Body of pancreas (tissue), 4 donors: ENCODE results near the gene ADPGK. TPM values are rescaled to one million over a fixed set of nuclear protein-coding genes. Genes with fewer than 3 reads are reported as not detected.
A peak's percentile ranks its signal among the peaks of the same experiment; 100 is the strongest.

Experiments used
- ATAC-seq: fragments of 150-250 bp; one replicate; pipeline ENCODE4 v1.9.1; 2016
- DNase-seq, 4 donors: peaks; one replicate each; pipeline ENCODE4 v3.0.0-alpha.2; 2019
- H3K27ac ChIP-seq, 4 donors: fragments of 200-600 bp; sonication (generic); 1 replicate in 3 of 4; 2 replicates in 1 of 4; pipeline versions ENCODE4 v1.5.1 to v1.6.1; 2016 to 2019; ENCODE audit warnings: mild to moderate bottlenecking in 1 of 4, mixed read lengths in 1 of 4, moderate library complexity in 1 of 4
- H3K27me3 ChIP-seq, 2 donors: fragments of 200-600 bp; sonication (generic); one replicate each; pipeline ENCODE4 v1.6.0; 2016; ENCODE audit warnings: mild to moderate bottlenecking in 1 of 2
- H3K36me3 ChIP-seq, 2 donors: fragments of 200-600 bp; sonication (generic); replicated peaks in 1 of 2; 2 replicates each; pipeline ENCODE4 v1.5.1; 2016; ENCODE audit warnings: low read depth in 2 of 2; ENCODE audit not compliant: insufficient read depth in 1 of 2
- H3K4me1 ChIP-seq: fragments of 200-600 bp; sonication (generic); one replicate; pipeline ENCODE4 v1.6.0; 2016
- H3K4me3 ChIP-seq, 2 donors: fragments of 200-600 bp; sonication (generic); 1 replicate in 1 of 2; 2 replicates in 1 of 2; pipeline ENCODE4 v1.5.1; 2016 to 2019
- H3K9me3 ChIP-seq, 3 donors: fragments of 200-600 bp; sonication (generic); 1 replicate in 2 of 3; 2 replicates in 1 of 3; pipeline ENCODE4 v1.5.1; 2016
- POLR2A ChIP-seq, 3 donors: fragments of 450-650 bp; IDR thresholded peaks; one replicate each; pipeline ENCODE4 v1.6.1; 2016; ENCODE audit warnings: antibody characterized with exemption in 3 of 3, mild to moderate bottlenecking in 2 of 3
- WGBS, 2 donors: methylation state at CpG; one replicate each; pipeline ENCODE4 v1.1.5; 2017; 5-methylcytosine and 5-hydroxymethylcytosine counted together
- intact Hi-C: fragments of 100-400 bp; cut with DNase I; formaldehyde crosslinking; loops from one replicate; pipeline ENCODE4 v1.15.1; 2023
- total RNA-seq, 2 donors: library from RNA; depleted of rRNA; stranded (reverse); fragments of >200 nt; gene quantifications; one replicate each; pipeline ENCODE4 v1.1.0, GENCODE V29; 2016
- TF ChIP-seq, protein P1 (sequence below), 7 experiments: fragments of 450-650 bp in 4 of 7; fragments of 200-600 bp in 3 of 7; sonication (generic) in 3 of 7; IDR thresholded peaks; one replicate each; pipeline ENCODE4 v1.5.1; 2016 to 2019; ENCODE audit warnings: antibody characterized with exemption in 7 of 7

Gene ADPGK
- 10 to 100 TPM; 52.1 to 85.0 TPM for total RNA-seq

GRCh38 chr15:72783640-72784455 lies at the start of gene ADPGK:
TSS of gene ADPGK (minus strand) at chr15:72783758. CDS start at chr15:72783691, 67 bp downstream.
- Histone ChIP-seq H3K4me1 (peaks cover 27% of the 10 kb centered on the region), H3K27me3 (no peaks in the 10 kb centered on the region), H3K36me3 (no peaks in the 10 kb centered on the region), H3K4me3 (peak within 1 kb of the TSS; percentile 88 to 99), H3K27ac (peak within 1 kb of the TSS; percentile 70 to 97 (median 88)), H3K9me3 (no peaks in the 10 kb centered on the region)
- TF ChIP-seq POLR2A (IDR thresholded peaks at IDR 0.05), result peak; percentile 85 to 93 (median 91)
- TF ChIP-seq, protein P1, sequence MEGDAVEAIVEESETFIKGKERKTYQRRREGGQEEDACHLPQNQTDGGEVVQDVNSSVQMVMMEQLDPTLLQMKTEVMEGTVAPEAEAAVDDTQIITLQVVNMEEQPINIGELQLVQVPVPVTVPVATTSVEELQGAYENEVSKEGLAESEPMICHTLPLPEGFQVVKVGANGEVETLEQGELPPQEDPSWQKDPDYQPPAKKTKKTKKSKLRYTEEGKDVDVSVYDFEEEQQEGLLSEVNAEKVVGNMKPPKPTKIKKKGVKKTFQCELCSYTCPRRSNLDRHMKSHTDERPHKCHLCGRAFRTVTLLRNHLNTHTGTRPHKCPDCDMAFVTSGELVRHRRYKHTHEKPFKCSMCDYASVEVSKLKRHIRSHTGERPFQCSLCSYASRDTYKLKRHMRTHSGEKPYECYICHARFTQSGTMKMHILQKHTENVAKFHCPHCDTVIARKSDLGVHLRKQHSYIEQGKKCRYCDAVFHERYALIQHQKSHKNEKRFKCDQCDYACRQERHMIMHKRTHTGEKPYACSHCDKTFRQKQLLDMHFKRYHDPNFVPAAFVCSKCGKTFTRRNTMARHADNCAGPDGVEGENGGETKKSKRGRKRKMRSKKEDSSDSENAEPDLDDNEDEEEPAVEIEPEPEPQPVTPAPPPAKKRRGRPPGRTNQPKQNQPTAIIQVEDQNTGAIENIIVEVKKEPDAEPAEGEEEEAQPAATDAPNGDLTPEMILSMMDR (IDR thresholded peaks at IDR 0.05), result peak in 6 of 7 experiments; percentile 14 to 62 (median 54)
- DNase-seq (peak; percentile 90 to 93 (median 92)), ATAC-seq (peak; percentile 95)
- intact Hi-C loops, result no loop called here
- 0 to 1% methylated on average over 25 to 67 of the region's 68 CpGs for WGBS, 2 donors

DNA sequence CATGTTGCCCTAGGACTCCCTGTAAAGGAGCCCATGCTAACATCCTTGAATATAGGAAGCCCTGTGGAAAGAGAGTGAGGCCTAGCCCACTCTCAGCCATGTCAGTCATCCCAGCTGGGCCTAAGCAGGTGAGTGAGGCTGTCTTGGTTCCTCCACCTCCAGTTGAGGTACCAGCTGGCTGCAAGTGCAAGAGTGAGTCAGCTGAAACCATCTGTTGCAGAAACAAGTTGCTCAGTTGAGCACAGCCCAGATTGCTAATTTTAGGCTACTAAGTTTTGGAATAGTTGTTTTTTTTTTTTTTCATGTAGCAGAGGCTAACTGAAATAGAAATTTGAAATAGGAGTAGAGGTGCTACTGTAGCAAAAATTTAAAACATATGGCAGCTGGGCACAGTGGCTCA lies 43.7 kb upstream of the ADPGK start:
- Histone ChIP-seq H3K27ac (no peak overlapping the region), H3K4me1 (no peaks in the 10 kb centered on the region), H3K9me3 (no peaks in the 10 kb centered on the region), H3K36me3 (no peaks in the 10 kb centered on the region), H3K27me3 (no peaks in the 10 kb centered on the region), H3K4me3 (no peak overlapping the region)
- no peak for DNase-seq
- intact Hi-C loops, result no loop called here
- TF ChIP-seq, protein P1 (IDR thresholded peaks at IDR 0.05), result no peak
- no peak for TF ChIP-seq POLR2A (IDR thresholded peaks at IDR 0.05)
- no peak for ATAC-seq

GRCh38 chr15:72826611-72827010 lies 43.1 kb upstream of the ADPGK start:
- Histone ChIP-seq H3K9me3 (no peaks in the 10 kb centered on the region), H3K4me1 (no peaks in the 10 kb centered on the region), H3K4me3 (no peak overlapping the region), H3K27ac (no peak overlapping the region), H3K36me3 (no peaks in the 10 kb centered on the region), H3K27me3 (no peaks in the 10 kb centered on the region)
- no peak for ATAC-seq
- TF ChIP-seq POLR2A (IDR thresholded peaks at IDR 0.05), result no peak
- TF ChIP-seq, protein P1 (IDR thresholded peaks at IDR 0.05), result no peak
- WGBS, 2 donors, result 85 to 87% methylated on average over 9 of the region's 9 CpGs
- intact Hi-C loops, result no loop called here
- DNase-seq, result no peak

GRCh38 chr15:72825829-72826228 lies 42.3 kb upstream of the ADPGK start:
- no peaks in the 10 kb centered on the region for H3K4me1 ChIP-seq
- TF ChIP-seq POLR2A (IDR thresholded peaks at IDR 0.05), result no peak
- TF ChIP-seq, protein P1 (IDR thresholded peaks at IDR 0.05), result no peak
- no peaks in the 10 kb centered on the region for H3K27me3 ChIP-seq
- H3K27ac ChIP-seq, result no peak overlapping the region
- intact Hi-C loops, result no loop called here
- no peak overlapping the region for H3K4me3 ChIP-seq
- 59 to 73% methylated on average over 4 of the region's 4 CpGs for WGBS, 2 donors
- DNase-seq, result no peak
- no peaks in the 10 kb centered on the region for H3K36me3 ChIP-seq
- no peak for ATAC-seq
- H3K9me3 ChIP-seq, result no peaks in the 10 kb centered on the region

DNA sequence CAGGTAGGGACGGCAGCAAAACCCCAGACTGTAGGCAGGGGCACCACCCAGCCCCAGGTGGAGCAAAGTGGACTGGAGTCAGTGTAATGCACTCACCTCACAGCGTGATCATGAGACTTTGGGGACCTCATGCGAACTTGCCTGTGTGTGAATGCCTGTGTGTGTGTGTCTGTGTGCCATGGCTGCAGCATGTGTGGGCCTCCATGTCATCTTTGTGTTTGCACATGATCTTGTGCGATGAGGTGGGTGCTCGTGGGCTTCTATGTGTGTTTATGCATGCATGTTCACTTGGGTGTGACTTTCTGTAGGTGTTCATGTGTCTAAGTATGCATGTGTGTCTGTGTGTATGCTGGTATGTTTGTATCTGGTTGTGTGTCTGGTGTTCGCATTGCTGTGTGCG lies 41.2 kb upstream of the ADPGK start:
- DNase-seq (no peak), ATAC-seq (no peak)
- no peaks in the 10 kb centered on the region for H3K27me3 ChIP-seq
- no peaks in the 10 kb centered on the region for H3K4me1 ChIP-seq
- intact Hi-C loops, result no loop called here
- H3K27ac ChIP-seq, result no peak overlapping the region
- no peaks in the 10 kb centered on the region for H3K36me3 ChIP-seq
- WGBS, 2 donors, result 77 to 84% methylated on average over 7 of the region's 7 CpGs
- H3K9me3 ChIP-seq, result no peaks in the 10 kb centered on the region
- no peak for TF ChIP-seq POLR2A (IDR thresholded peaks at IDR 0.05)
- TF ChIP-seq, protein P1 (IDR thresholded peaks at IDR 0.05), result no peak
- no peak overlapping the region for H3K4me3 ChIP-seq
